ENCODE data around the gene NPL. TPM values are rescaled to one million over a fixed set of nuclear protein-coding genes. Genes with fewer than 3 reads are reported as not detected.

Gene NPL
- polyA plus RNA-seq, 1 of the 3 experiments (the other 2 are of a cell fraction) = 1.5 TPM

GRCh38 chr1:182766881-182767645 lies 22.5 kb upstream of the NPL start:
- H3K9me3 ChIP-seq = no peaks in the 10 kb centered on the region
- no peaks in the 10 kb centered on the region for H3K27me3 ChIP-seq (ENCODE audit: insufficient read depth)
- no peaks in the 10 kb centered on the region for H3F3A ChIP-seq (replicated peaks; ENCODE audit: insufficient read depth)
- no peak for DNase-seq
- H3K4me2 ChIP-seq = no peak overlapping the region
- H4K20me1 ChIP-seq (ENCODE audit: insufficient read depth) = no peaks in the 10 kb centered on the region
- no peaks in the 10 kb centered on the region for H3K9me2 ChIP-seq
- ChIA-PET POLR2A (no interaction called here), CTCF (interaction anchor here (1.6 to 6.6 kb wide), 2 partner anchors 16 to 165 kb away, joined by 6 to 52 read pairs; no protein-coding TSS in a partner anchor)
- TF ChIP-seq JUND (IDR thresholded peaks at IDR 0.05) (no peak), RCOR1 (IDR thresholded peaks at IDR 0.05; ENCODE audit: low read length) (no peak), PBX3 (IDR thresholded peaks at IDR 0.05) (no peak), REST (IDR thresholded peaks at IDR 0.05; ENCODE audit: low read depth, low read length) (no peak), IRF3 (IDR thresholded peaks at IDR 0.05; ENCODE audit: low read depth, low read length) (no peak), ZBTB33 (IDR thresholded peaks at IDR 0.05; ENCODE audit: borderline replicate concordance, low read depth) (no peak), CHD2 (IDR thresholded peaks at IDR 0.05; ENCODE audit: low read length, partially characterized antibody) (no peak), USF2 (IDR thresholded peaks at IDR 0.05; ENCODE audit: borderline replicate concordance, low read depth, low read length) (no peak), TAF1 (IDR thresholded peaks at IDR 0.05; ENCODE audit: borderline replicate concordance, low read depth, low read length) (no peak), ELF1 (IDR thresholded peaks at IDR 0.05) (no peak), SMC3 (IDR thresholded peaks at IDR 0.05; ENCODE audit: low read depth, low read length) (no peak), GATA2 (CRISPR knock-in tag; IDR thresholded peaks at IDR 0.05) (no peak), EP300 (IDR thresholded peaks at IDR 0.05; ENCODE audit: borderline replicate concordance in 1 of 2, low read depth in 1 of 2, low read length in 1 of 2) (no peak), FOSL2 (IDR thresholded peaks at IDR 0.05; ENCODE audit: borderline replicate concordance, low read depth) (no peak), TEAD4 (IDR thresholded peaks at IDR 0.05; ENCODE audit: borderline replicate concordance, insufficient read depth) (no peak), POLR2AphosphoS5 (IDR thresholded peaks at IDR 0.05; ENCODE audit: low read depth, low read length) (no peak), RXRA (IDR thresholded peaks at IDR 0.05; ENCODE audit: borderline replicate concordance, low read depth) (no peak), TCF12 (IDR thresholded peaks at IDR 0.05) (no peak), EZH2phosphoT487 (IDR thresholded peaks at IDR 0.05; ENCODE audit: borderline replicate concordance, low read depth) (no peak)
- H3K36me3 ChIP-seq (replicated peaks in 1 of 2; ENCODE audit: control insufficient read depth in 1 of 2, insufficient read depth in 2 of 2, low read length in 1 of 2) = no peaks in the 10 kb centered on the region
- no peak overlapping the region for H2AFZ ChIP-seq (ENCODE audit: low read depth)
- 65% methylated on average over 4 of the region's 4 CpGs for WGBS (ENCODE audit: low lambda C conversion rate)
- H3K27ac ChIP-seq (ENCODE audit: low read depth in 2 of 2, low read length in 1 of 2) = no peak overlapping the region
- H3K4me3 ChIP-seq (ENCODE audit: low read depth in 2 of 2, low read length in 1 of 2) = no peak overlapping the region
- no peaks in the 10 kb centered on the region for H3K79me2 ChIP-seq (ENCODE audit: insufficient read depth)
- peaks cover 0 to 23% of the 10 kb centered on the region in 2 experiments; a peak in 2 of 4 replicates for H3K4me1 ChIP-seq (ENCODE audit: control insufficient read depth in 1 of 2, insufficient read depth in 2 of 2, low read depth in 1 of 2, low read length in 1 of 2)
- H3K9ac ChIP-seq = no peak overlapping the region
